Brain microvascular endothelial cell (primary cell): ENCODE measurements around the gene CBX1.

Source experiments
- DNase-seq: peaks from one replicate; pipeline ENCODE4 v3.0.0-alpha.2; 2020
- H3K27ac ChIP-seq: fragments of 250-450 bp; sonication (Bioruptor Pico); 2 replicates; pipeline ENCODE4 v1.5.1; 2020; ENCODE audit warnings: mild to moderate bottlenecking, moderate library complexity
- H3K27me3 ChIP-seq: fragments of 250-450 bp; sonication (Bioruptor Pico); replicated peaks from 2 replicates; pipeline ENCODE4 v1.5.1; 2020; ENCODE audit warnings: mild to moderate bottlenecking
- H3K36me3 ChIP-seq: fragments of 250-450 bp; sonication (Bioruptor Pico); replicated peaks from 2 replicates; pipeline ENCODE4 v1.5.1; 2020; ENCODE audit warnings: mild to moderate bottlenecking
- H3K4me3 ChIP-seq: 2 replicates; pipeline ENCODE4 v1.5.1; 2011; ENCODE audit warnings: low read depth, mild to moderate bottlenecking, control low read depth, low read length, moderate library complexity
- in situ Hi-C: cut with HindIII; loops from 2 replicates; pipeline ENCODE4 v1.10.0; 2017; ENCODE audit warnings: low sequenced_read_pairs, low pct_ligation_motif_present
- TF ChIP-seq, protein P1 (sequence below): IDR thresholded peaks from 2 replicates; pipeline ENCODE4 v1.5.1; 2011; ENCODE audit warnings: low read depth, mild to moderate bottlenecking, moderate library complexity, low read length, control low read depth, inconsistent platforms; ENCODE audit errors: missing control alignments

The CBX1 gene

DNA sequence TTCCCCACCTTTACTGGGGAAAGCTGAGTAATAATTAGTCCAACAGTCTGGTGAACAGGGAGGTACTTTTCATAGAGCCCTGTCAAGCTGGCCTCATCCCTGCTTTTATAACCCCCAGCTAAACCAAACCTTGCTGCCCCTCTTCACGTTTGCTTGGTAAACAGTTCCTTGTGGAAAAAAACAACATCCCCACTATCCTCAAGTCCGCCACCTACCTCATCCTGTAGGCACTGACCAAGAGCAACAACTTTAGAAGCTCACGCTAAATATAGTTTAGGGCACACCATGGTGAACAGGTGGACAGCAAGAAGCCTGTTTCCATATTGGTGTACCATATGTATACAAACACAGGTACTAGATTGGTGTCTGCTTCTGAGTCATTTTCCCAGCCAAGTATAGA lies 36.6 kb downstream of the CBX1 start:
- Histone ChIP-seq H3K27me3 (no peaks in the 10 kb centered on the region), H3K27ac (no peak overlapping the region), H3K36me3 (peaks cover 52% of the 10 kb centered on the region), H3K4me3 (no peak overlapping the region)
- in situ Hi-C loops = no loop called here
- no peak for DNase-seq
- TF ChIP-seq, protein P1, sequence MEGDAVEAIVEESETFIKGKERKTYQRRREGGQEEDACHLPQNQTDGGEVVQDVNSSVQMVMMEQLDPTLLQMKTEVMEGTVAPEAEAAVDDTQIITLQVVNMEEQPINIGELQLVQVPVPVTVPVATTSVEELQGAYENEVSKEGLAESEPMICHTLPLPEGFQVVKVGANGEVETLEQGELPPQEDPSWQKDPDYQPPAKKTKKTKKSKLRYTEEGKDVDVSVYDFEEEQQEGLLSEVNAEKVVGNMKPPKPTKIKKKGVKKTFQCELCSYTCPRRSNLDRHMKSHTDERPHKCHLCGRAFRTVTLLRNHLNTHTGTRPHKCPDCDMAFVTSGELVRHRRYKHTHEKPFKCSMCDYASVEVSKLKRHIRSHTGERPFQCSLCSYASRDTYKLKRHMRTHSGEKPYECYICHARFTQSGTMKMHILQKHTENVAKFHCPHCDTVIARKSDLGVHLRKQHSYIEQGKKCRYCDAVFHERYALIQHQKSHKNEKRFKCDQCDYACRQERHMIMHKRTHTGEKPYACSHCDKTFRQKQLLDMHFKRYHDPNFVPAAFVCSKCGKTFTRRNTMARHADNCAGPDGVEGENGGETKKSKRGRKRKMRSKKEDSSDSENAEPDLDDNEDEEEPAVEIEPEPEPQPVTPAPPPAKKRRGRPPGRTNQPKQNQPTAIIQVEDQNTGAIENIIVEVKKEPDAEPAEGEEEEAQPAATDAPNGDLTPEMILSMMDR = peak; percentile 7

GRCh38 chr17:48062273-48062672 lies 39.0 kb downstream of the CBX1 start:
- DNase-seq = no peak
- Histone ChIP-seq H3K4me3 (no peak overlapping the region), H3K27me3 (no peaks in the 10 kb centered on the region), H3K27ac (no peak overlapping the region), H3K36me3 (peaks cover 68% of the 10 kb centered on the region)
- TF ChIP-seq, protein P1 = no peak
- in situ Hi-C loops = no loop called here

- H3K27me3 ChIP-seq = no peaks in the 10 kb centered on the region
- H3K36me3 ChIP-seq = peaks cover 69% of the 10 kb centered on the region
- H3K4me3 ChIP-seq = no peak overlapping the region
- no peak overlapping the region for H3K27ac ChIP-seq
- TF ChIP-seq, protein P1 = no peak
- in situ Hi-C loops = no loop called here
- DNase-seq = no peak
Measured at GRCh38 chr17:48060249-48060648, 41.0 kb downstream of the CBX1 start.

DNA sequence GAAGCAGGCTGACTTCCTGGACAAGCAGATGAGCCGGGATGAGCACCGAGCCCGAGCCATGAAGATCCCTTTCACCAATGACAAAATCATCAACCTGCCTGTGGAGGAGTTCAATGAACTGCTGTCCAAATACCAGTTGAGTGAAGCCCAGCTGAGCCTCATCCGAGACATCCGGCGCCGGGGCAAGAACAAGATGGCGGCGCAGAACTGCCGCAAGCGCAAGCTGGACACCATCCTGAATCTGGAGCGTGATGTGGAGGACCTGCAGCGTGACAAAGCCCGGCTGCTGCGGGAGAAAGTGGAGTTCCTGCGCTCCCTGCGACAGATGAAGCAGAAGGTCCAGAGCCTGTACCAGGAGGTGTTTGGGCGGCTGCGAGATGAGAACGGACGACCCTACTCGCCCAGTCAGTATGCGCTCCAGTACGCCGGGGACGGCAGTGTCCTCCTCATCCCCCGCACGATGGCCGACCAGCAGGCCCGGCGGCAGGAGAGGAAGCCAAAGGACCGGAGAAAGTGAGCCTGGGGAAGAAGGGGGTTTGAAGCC lies 42.1 kb downstream of the CBX1 start:
- TF ChIP-seq, protein P1 = no peak
- H3K27ac ChIP-seq = no peak overlapping the region
- DNase-seq = no peak
- H3K27me3 ChIP-seq = no peaks in the 10 kb centered on the region
- H3K36me3 ChIP-seq = peaks cover 69% of the 10 kb centered on the region
- in situ Hi-C loops = no loop called here
- H3K4me3 ChIP-seq = no peak overlapping the region

GRCh38 chr17:48058393-48059124 lies 42.7 kb downstream of the CBX1 start:
- in situ Hi-C loops = no loop called here
- Histone ChIP-seq H3K27me3 (no peaks in the 10 kb centered on the region), H3K4me3 (no peak overlapping the region), H3K27ac (no peak overlapping the region), H3K36me3 (peaks cover 73% of the 10 kb centered on the region)
- TF ChIP-seq, protein P1 = no peak
- no peak for DNase-seq
